H1 (cell line): ENCODE measurements around the gene CEP72. TPM values are rescaled to one million over a fixed set of nuclear protein-coding genes. Genes with fewer than 3 reads are reported as not detected.

Experiments
- CTCF ChIA-PET: fragments of 300-600 bp; sonication (Branson Sonifier 250); formaldehyde crosslinking; loops from one replicate; lab custom pipeline; 2021; ENCODE audit not compliant: partially characterized antibody; lab: Charles Lee
- POLR2A ChIA-PET: fragments of 300-600 bp; sonication (Branson Sonifier 250); formaldehyde crosslinking; loops from one replicate; lab custom pipeline; 2021; ENCODE audit warnings: inconsistent platforms; ENCODE audit not compliant: partially characterized antibody; lab: Charles Lee
- DNase-seq, 2 experiments: peaks; one replicate each; pipeline versions ENCODE4 v3.0.0 to v3.0.0-alpha.2; 2010 to 2022; ENCODE audit warnings: low spot score in 2 of 2, low read depth in 1 of 2, mixed read lengths in 1 of 2
- FAIRE-seq: peaks from 2 replicates; lab custom pipeline; 2011; peaks lifted over from hg19 to GRCh38; lab: Jason Lieb, UNC
- H2AFZ ChIP-seq: 2 replicates; pipeline ENCODE4 v1.8.1; 2012; ENCODE audit warnings: low read length, inconsistent platforms
- H2AK5ac ChIP-seq: 2 replicates; pipeline ENCODE4 v1.6.1; 2013; ENCODE audit warnings: low read depth, low read length
- H2BK120ac ChIP-seq: replicated peaks from 2 replicates; pipeline ENCODE3; 2013; ENCODE audit warnings: low read depth, low read length, inconsistent platforms
- H2BK12ac ChIP-seq: 2 replicates; pipeline ENCODE4 v1.6.1; 2013; ENCODE audit warnings: low read depth, low read length
- H2BK15ac ChIP-seq: 2 replicates; pipeline ENCODE4 v1.6.1; 2013; ENCODE audit warnings: low read length
- H2BK20ac ChIP-seq: 2 replicates; pipeline ENCODE4 v1.6.1; 2013; ENCODE audit warnings: low read length
- H2BK5ac ChIP-seq: 2 replicates; pipeline ENCODE4 v1.6.1; 2013; ENCODE audit warnings: low read depth, low read length
- H3K14ac ChIP-seq: 2 replicates; pipeline ENCODE4 v1.6.1; 2013; ENCODE audit warnings: inconsistent platforms; ENCODE audit not compliant: insufficient read length
- H3K18ac ChIP-seq: 2 replicates; pipeline ENCODE4 v1.6.1; 2013; ENCODE audit warnings: low read length; ENCODE audit errors: extremely low read depth
- H3K23ac ChIP-seq: 2 replicates; pipeline ENCODE4 v1.6.1; 2013; ENCODE audit warnings: inconsistent platforms; ENCODE audit not compliant: insufficient read length
- H3K23me2 ChIP-seq: 2 replicates; pipeline ENCODE4 v1.6.1; 2013; ENCODE audit warnings: low read depth, low read length
- H3K27ac ChIP-seq: 2 replicates; pipeline ENCODE4 v1.6.1; 2011; ENCODE audit warnings: low read depth, low read length, inconsistent platforms
- H3K27me3 ChIP-seq, 4 experiments: replicated peaks in 1 of 4; 1 replicate in 1 of 4; 2 replicates in 3 of 4; pipeline versions ENCODE4 v1.6.1 to v1.8.1; 2011 to 2013; ENCODE audit warnings: low read length in 3 of 4, mild to moderate bottlenecking in 3 of 4, inconsistent platforms in 2 of 4, mixed read lengths in 2 of 4, moderate library complexity in 1 of 4; ENCODE audit not compliant: control insufficient read depth in 3 of 4, insufficient read depth in 3 of 4; ENCODE audit errors: extremely low read depth in 1 of 4
- H3K36me3 ChIP-seq, 4 experiments: 2 replicates each; pipeline versions ENCODE4 v1.6.1 to v1.8.1; 2011 to 2013; ENCODE audit warnings: mild to moderate bottlenecking in 4 of 4, low read length in 3 of 4, moderate library complexity in 2 of 4, control low read depth in 1 of 4, inconsistent platforms in 1 of 4; ENCODE audit not compliant: insufficient read depth in 4 of 4, control insufficient read depth in 2 of 4
- H3K4ac ChIP-seq: replicated peaks from 2 replicates; pipeline ENCODE3; 2013; ENCODE audit warnings: low read length, low read depth, mixed read lengths, inconsistent platforms; ENCODE audit not compliant: insufficient read length
- H3K4me1 ChIP-seq, 4 experiments: replicated peaks in 1 of 4; 1 replicate in 1 of 4; 2 replicates in 3 of 4; pipeline versions ENCODE4 v1.6.1 to v1.8.1; 2011 to 2013; ENCODE audit warnings: low read length in 3 of 4, inconsistent platforms in 2 of 4, mixed read lengths in 1 of 4; ENCODE audit not compliant: insufficient read depth in 4 of 4, control insufficient read depth in 3 of 4
- H3K4me2 ChIP-seq, 2 experiments: 2 replicates each; pipeline versions ENCODE4 v1.6.1 to v1.8.1; 2011 to 2013; ENCODE audit warnings: low read depth in 2 of 2, low read length in 2 of 2, control low read depth in 1 of 2, inconsistent platforms in 1 of 2, mild to moderate bottlenecking in 1 of 2; ENCODE audit not compliant: insufficient read depth in 1 of 2
- H3K4me3 ChIP-seq, 4 experiments: fragments of 200-600, 300-600 bp in 1 of 4; sonication (generic), shearing (Covaris generic), sonication (Bioruptor Twin) in 1 of 4; 2 replicates each; pipeline versions ENCODE4 v1.5.1 to v1.8.1; 2011 to 2016; ENCODE audit warnings: low read length in 4 of 4, low read depth in 3 of 4, control low read depth in 2 of 4, inconsistent platforms in 2 of 4, mild to moderate bottlenecking in 2 of 4, mixed read lengths in 1 of 4, moderate library complexity in 1 of 4; ENCODE audit not compliant: insufficient read depth in 2 of 4; ENCODE audit errors: extremely low read depth in 1 of 4
- H3K56ac ChIP-seq: replicated peaks from 2 replicates; pipeline ENCODE3; 2013; ENCODE audit warnings: low read depth, mild to moderate bottlenecking, mixed read lengths, low read length, inconsistent platforms; ENCODE audit not compliant: insufficient read length
- H3K79me1 ChIP-seq: 2 replicates; pipeline ENCODE4 v1.6.1; 2013; ENCODE audit warnings: low read depth, low read length, control low read depth
- H3K79me2 ChIP-seq, 2 experiments: 2 replicates each; pipeline versions ENCODE4 v1.6.1 to v1.8.1; 2012 to 2013; ENCODE audit warnings: low read length in 2 of 2, mild to moderate bottlenecking in 2 of 2, inconsistent platforms in 1 of 2; ENCODE audit not compliant: insufficient read depth in 2 of 2, control insufficient read depth in 1 of 2
- H3K9ac ChIP-seq, 4 experiments: replicated peaks in 1 of 4; 1 replicate in 1 of 4; 2 replicates in 3 of 4; pipeline versions ENCODE4 v1.6.1 to v1.8.1; 2011 to 2013; ENCODE audit warnings: low read depth in 3 of 4, low read length in 3 of 4, control low read depth in 2 of 4, mild to moderate bottlenecking in 2 of 4, moderate library complexity in 2 of 4, inconsistent platforms in 1 of 4; ENCODE audit errors: extremely low read depth in 1 of 4
- H3K9me3 ChIP-seq, 2 experiments: 2 replicates each; pipeline versions ENCODE4 v1.6.1 to v1.8.1; 2012 to 2013; ENCODE audit warnings: mild to moderate bottlenecking in 2 of 2, moderate library complexity in 2 of 2, control low read depth in 1 of 2, inconsistent platforms in 1 of 2, low read depth in 1 of 2, low read length in 1 of 2, mixed read lengths in 1 of 2; ENCODE audit not compliant: insufficient read depth in 2 of 2
- H4K20me1 ChIP-seq, 2 experiments: replicated peaks in 1 of 2; 2 replicates each; pipeline versions ENCODE3 to v1.8.1; 2011 to 2013; ENCODE audit warnings: inconsistent platforms in 2 of 2, low read length in 2 of 2, mild to moderate bottlenecking in 1 of 2; ENCODE audit not compliant: insufficient read depth in 2 of 2, control insufficient read depth in 1 of 2
- H4K5ac ChIP-seq: 2 replicates; pipeline ENCODE4 v1.6.1; 2013; ENCODE audit warnings: low read length, low read depth, mixed read lengths, inconsistent platforms; ENCODE audit not compliant: insufficient read length
- H4K8ac ChIP-seq: 2 replicates; pipeline ENCODE4 v1.8.0; 2013; ENCODE audit warnings: mild to moderate bottlenecking, moderate library complexity, low read length, inconsistent platforms; ENCODE audit not compliant: insufficient read depth; ENCODE audit errors: extremely low read depth
- H4K91ac ChIP-seq: replicated peaks from 2 replicates; pipeline ENCODE3; 2013; ENCODE audit warnings: low read length, mixed read lengths, inconsistent platforms; ENCODE audit not compliant: insufficient read length
- CBX8 ChIP-seq: fragments of 300-800, 300-1000 bp; sonication (generic); IDR thresholded peaks from 2 replicates; pipeline ENCODE4 v1.7.1; 2016; ENCODE audit warnings: low read depth, low read length, borderline replicate concordance
- CTBP2 ChIP-seq: IDR thresholded peaks from 2 replicates; pipeline ENCODE4 v1.7.0; 2011; ENCODE audit warnings: borderline replicate concordance, mild to moderate bottlenecking, moderate library complexity, mixed read lengths, low read length; ENCODE audit not compliant: insufficient read depth, insufficient read length
- FOSL1 ChIP-seq: IDR thresholded peaks from 2 replicates; pipeline ENCODE4 v1.6.1; 2011; ENCODE audit warnings: mild to moderate bottlenecking, low read depth, low read length, moderate library complexity; ENCODE audit not compliant: insufficient read depth
- GTF2F1 ChIP-seq: IDR thresholded peaks from 2 replicates; pipeline ENCODE4 v1.6.1; 2012; ENCODE audit warnings: low read depth, low read length, improper control_type of control experiment, borderline replicate concordance
- PHF8 ChIP-seq: fragments of 200-600 bp; sonication (generic); conservative IDR thresholded peaks from 2 replicates; pipeline ENCODE4 v1.7.1; 2012; ENCODE audit warnings: low read depth, mild to moderate bottlenecking, inconsistent platforms, low read length, moderate library complexity
- POLR2A ChIP-seq, 2 experiments: IDR thresholded peaks; 1 replicate in 1 of 2; 2 replicates in 1 of 2; pipeline ENCODE4 v1.6.1; 2011; ENCODE audit warnings: low read depth in 2 of 2, low read length in 2 of 2, mild to moderate bottlenecking in 2 of 2; ENCODE audit errors: control extremely low read depth in 1 of 2
- POLR2AphosphoS5 ChIP-seq: IDR thresholded peaks from 2 replicates; pipeline ENCODE4 v1.6.1; 2011; ENCODE audit warnings: low read depth, low read length
- RFX5 ChIP-seq: IDR thresholded peaks from 2 replicates; pipeline ENCODE4 v1.6.1; 2011; ENCODE audit warnings: low read depth, low read length, improper control_type of control experiment, borderline replicate concordance
- SAP30 ChIP-seq: fragments of 300-600 bp; sonication (generic); IDR thresholded peaks from 2 replicates; pipeline ENCODE4 v1.7.1; 2012; ENCODE audit warnings: low read length, moderate library complexity, mild to moderate bottlenecking, inconsistent platforms; ENCODE audit not compliant: insufficient read depth, insufficient replicate concordance
- SUZ12 ChIP-seq: fragments of 200-600 bp; sonication (generic); IDR thresholded peaks from 2 replicates; pipeline ENCODE4 v1.6.1; 2012; ENCODE audit warnings: mild to moderate bottlenecking, inconsistent platforms, low read length, moderate library complexity, mixed read lengths
- WGBS, 2 experiments: shearing (Covaris generic) in 1 of 2; methylation state at CpG; one replicate each; pipeline versions ENCODE4 v1.1.6 to v1.1.7; 2013 to 2015; ENCODE audit warnings: low lambda C conversion rate in 2 of 2, mixed read lengths in 2 of 2, inconsistent platforms in 1 of 2, low coverage in 1 of 2, missing lambda C conversion rate in 1 of 2; ENCODE audit not compliant: insufficient replicate concordance in 2 of 2, insufficient coverage in 1 of 2, insufficient read length in 1 of 2; ENCODE audit errors: extremely low coverage in 1 of 2, missing lambda C conversion rate in 1 of 2; 5-methylcytosine and 5-hydroxymethylcytosine counted together
- polyA plus RNA-seq, 7 experiments: library from polyadenylated mRNA; depleted of rRNA in 3 of 7; stranded (reverse) in 5 of 7; unstranded in 2 of 7; fragments of >200 nt in 5 of 7; fragments of 200-250 nt in 2 of 7; gene quantifications; 1 replicate in 5 of 7; 2 replicates in 1 of 7; 4 replicates in 1 of 7; pipeline versions ENCODE4 v1.2.1 to v1.2.3, GENCODE V29; 2011 to 2013; ENCODE audit warnings: missing spikeins in 2 of 7, mixed read lengths in 2 of 7
- total RNA-seq: library from RNA; stranded (reverse); fragmentation: NEBNext Ultra II Directional; extraction: Animal tissue kit (Norgen Biotek cat#: 25700); gene quantifications from 2 replicates; pipeline ENCODE4 v1.2.1, GENCODE V29; 2021

The CEP72 gene
- total and polyA plus RNA-seq, 2 of the 8 experiments (the other 6 are each of a cell fraction or from before 2014, with no cell fraction given) = 13.1 to 19.6 TPM

DNA sequence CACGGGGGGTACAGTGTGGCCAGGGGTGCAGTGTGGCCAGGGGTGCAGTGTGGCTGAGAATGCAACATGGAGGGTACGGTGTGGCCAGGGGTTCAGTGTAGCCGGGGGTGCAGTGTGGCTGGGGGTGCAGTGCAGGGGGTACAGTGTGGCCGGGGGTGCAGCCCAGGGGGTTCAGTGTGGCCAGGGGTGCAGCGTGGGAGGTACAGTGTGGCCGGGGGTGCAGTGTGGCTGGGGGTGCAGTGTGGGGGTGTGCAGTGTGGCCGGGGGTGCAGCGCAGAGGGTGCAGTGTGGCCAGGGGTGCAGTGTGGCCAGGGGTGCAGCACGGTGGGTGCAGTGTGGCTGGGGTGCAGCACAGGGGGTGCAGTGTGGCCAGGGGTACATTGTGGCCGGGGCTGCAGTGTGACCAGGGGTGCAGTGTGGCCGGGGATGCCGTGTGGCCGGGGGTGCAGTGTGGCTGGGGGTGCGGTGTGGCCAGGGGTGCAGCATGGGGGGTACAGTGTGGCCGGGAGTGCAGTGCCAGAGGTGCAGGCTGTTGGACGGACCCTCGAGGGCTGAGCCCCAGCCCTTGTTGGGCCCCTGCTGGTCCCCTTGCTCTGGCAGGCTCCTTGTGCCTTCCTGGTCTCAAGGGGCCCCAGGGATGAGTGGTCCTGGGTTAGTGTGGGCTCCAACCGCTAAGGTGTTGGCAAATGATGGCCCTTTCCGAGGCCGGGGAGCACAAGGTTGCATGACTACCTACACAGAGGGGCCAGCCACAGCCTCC lies 63.2 kb downstream of the CEP72 start:
- Histone ChIP-seq H3K14ac (no peak overlapping the region), H4K5ac (no peak overlapping the region), H2AFZ (no peak overlapping the region), H3K23ac (no peak overlapping the region), H3K9ac (no peak overlapping the region), H3K4ac (no peak overlapping the region), H3K4me2 (no peak overlapping the region), H3K23me2 (no peaks in the 10 kb centered on the region), H4K8ac (no peak overlapping the region; the same call in 1 of the 2 replicates), H3K9me3 (no peaks in the 10 kb centered on the region), H2BK5ac (no peak overlapping the region), H3K56ac (no peak overlapping the region), H3K36me3 (no peaks in the 10 kb centered on the region), H3K79me1 (no peaks in the 10 kb centered on the region), H3K79me2 (no peaks in the 10 kb centered on the region), H4K91ac (no peak overlapping the region), H4K20me1 (peaks cover 7 to 16% of the 10 kb centered on the region in 2 experiments), H3K27me3 (peaks cover 0 to 14% (median 6%) of the 10 kb centered on the region in 4 experiments; a peak in 3 of 7 replicates), H3K4me3 (no peak overlapping the region), H3K27ac (no peak overlapping the region), H3K4me1 (peaks cover 0 to 17% (median 10%) of the 10 kb centered on the region in 4 experiments; a peak in 5 of 7 replicates), H2AK5ac (no peak overlapping the region), H2BK15ac (no peak overlapping the region), H2BK120ac (no peak overlapping the region), H2BK12ac (no peak overlapping the region), H2BK20ac (no peak overlapping the region), H3K18ac (no peak overlapping the region)
- FAIRE-seq = no peak
- 87% methylated on average over 11 of the region's 20 CpGs; no CpG with 5 or more reads in 1 of the 2 experiments for WGBS, 2 experiments
- ChIA-PET POLR2A (interaction anchor here (0.7 kb wide), 1 partner anchor 17 kb away, joined by 3 read pairs; no protein-coding TSS in a partner anchor), CTCF (interaction anchor here (1.4 kb wide), 1 partner anchor 101 kb away, joined by 3 read pairs; no protein-coding TSS in a partner anchor)
- no peak for DNase-seq
- TF ChIP-seq RFX5 = no peak
- TF ChIP-seq SAP30 = no peak
- TF ChIP-seq SUZ12 = no peak
- no peak for TF ChIP-seq GTF2F1
- no peak for TF ChIP-seq POLR2A (IDR thresholded peaks at IDR 0.05; ENCODE audit: control extremely low read depth in 1 of 2, low read depth in 2 of 2, low read length in 2 of 2)
- no peak for TF ChIP-seq FOSL1
- TF ChIP-seq CTBP2 = no peak
- no peak for TF ChIP-seq CBX8
- no peak for TF ChIP-seq PHF8
- TF ChIP-seq POLR2AphosphoS5 = no peak
